ENCODE results near the gene CTPS2.
"Not testable (repeated sequence)": the region's sequence is repeated elsewhere in the genome, so short reads cannot be mapped to it uniquely, and the experiment has no call there.

The CTPS2 gene

DNA sequence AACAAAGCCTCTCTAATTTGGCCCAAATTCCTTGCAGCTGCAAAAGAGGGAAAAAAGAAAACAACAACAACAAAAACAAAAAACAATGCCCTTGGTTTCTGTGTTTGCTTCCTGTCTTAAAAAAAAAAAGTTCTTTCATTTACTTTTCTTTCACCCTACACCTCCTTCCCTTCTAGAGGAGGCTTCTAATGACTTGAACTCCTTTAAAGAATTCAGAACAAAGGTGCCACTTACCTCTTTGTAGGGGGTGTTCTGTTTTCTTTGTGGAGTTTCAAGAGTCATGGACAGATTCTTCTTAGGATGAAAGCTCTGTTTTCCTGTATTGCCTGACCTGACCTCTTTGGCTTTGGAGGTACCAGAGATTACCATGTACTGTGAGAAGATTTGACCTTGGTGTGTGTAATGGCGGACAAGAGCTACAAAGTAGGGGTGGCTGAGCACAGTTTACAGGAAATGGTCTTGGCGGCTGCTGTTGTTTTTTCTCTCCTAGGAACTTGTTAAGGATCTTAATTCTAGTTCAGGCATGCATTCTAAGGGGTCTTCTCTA is 134.9 kb downstream of the CTPS2 start:
- H3K27ac ChIP-seq: no peak overlapping the region
- no peak for TF ChIP-seq ZFX (IDR thresholded peaks at IDR 0.05; ENCODE audit: borderline replicate concordance)
- TF ChIP-seq, protein P1, sequence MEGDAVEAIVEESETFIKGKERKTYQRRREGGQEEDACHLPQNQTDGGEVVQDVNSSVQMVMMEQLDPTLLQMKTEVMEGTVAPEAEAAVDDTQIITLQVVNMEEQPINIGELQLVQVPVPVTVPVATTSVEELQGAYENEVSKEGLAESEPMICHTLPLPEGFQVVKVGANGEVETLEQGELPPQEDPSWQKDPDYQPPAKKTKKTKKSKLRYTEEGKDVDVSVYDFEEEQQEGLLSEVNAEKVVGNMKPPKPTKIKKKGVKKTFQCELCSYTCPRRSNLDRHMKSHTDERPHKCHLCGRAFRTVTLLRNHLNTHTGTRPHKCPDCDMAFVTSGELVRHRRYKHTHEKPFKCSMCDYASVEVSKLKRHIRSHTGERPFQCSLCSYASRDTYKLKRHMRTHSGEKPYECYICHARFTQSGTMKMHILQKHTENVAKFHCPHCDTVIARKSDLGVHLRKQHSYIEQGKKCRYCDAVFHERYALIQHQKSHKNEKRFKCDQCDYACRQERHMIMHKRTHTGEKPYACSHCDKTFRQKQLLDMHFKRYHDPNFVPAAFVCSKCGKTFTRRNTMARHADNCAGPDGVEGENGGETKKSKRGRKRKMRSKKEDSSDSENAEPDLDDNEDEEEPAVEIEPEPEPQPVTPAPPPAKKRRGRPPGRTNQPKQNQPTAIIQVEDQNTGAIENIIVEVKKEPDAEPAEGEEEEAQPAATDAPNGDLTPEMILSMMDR (IDR thresholded peaks at IDR 0.05): no peak

- not testable (repeated sequence) for H3K27ac ChIP-seq
Observed at GRCh38 chrX:16575388-16575787, 137.1 kb downstream of the CTPS2 start.

GRCh38 chrX:16573781-16574180 is 138.7 kb downstream of the CTPS2 start:
- H3K27ac ChIP-seq: no peak overlapping the region
- TF ChIP-seq, protein P1 (IDR thresholded peaks at IDR 0.05): no peak
- no peak for TF ChIP-seq ZFX (IDR thresholded peaks at IDR 0.05; ENCODE audit: borderline replicate concordance)

DNA sequence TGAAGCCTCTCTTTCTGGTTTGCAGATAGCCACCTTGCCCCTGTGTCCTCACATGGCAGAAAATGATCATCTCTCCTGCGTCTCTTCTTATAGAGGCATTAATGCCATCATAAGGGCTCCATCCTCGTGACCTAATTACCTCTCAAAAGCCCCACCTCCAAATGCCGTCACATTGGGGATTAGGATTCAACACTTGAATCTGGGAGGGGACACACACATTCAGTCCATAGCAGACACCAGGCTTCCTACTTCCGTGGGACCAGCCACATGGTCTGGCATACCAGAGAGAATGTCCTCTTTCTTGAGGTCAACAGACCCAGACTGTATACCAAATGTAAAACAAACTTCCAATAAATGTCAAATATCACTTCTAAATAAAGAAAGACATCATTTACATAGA is 144.8 kb downstream of the CTPS2 start:
- no peak for TF ChIP-seq ZFX (IDR thresholded peaks at IDR 0.05; ENCODE audit: borderline replicate concordance)
- TF ChIP-seq, protein P1 (IDR thresholded peaks at IDR 0.05): no peak

GRCh38 chrX:16566571-16566970 is 145.9 kb downstream of the CTPS2 start:
- TF ChIP-seq, protein P1 (IDR thresholded peaks at IDR 0.05): no peak
- no peak for TF ChIP-seq ZFX (IDR thresholded peaks at IDR 0.05; ENCODE audit: borderline replicate concordance)
- no peak overlapping the region for H3K27ac ChIP-seq

More for the DNA sequence above, 144.8 kb downstream of the CTPS2 start:
- H3K27ac ChIP-seq: no peak overlapping the region

GRCh38 chrX:16560173-16560572 is 152.3 kb downstream of the CTPS2 start:
- TF ChIP-seq, protein P1 (IDR thresholded peaks at IDR 0.05): no peak
- TF ChIP-seq ZFX (IDR thresholded peaks at IDR 0.05; ENCODE audit: borderline replicate concordance): no peak
- no peak overlapping the region for H3K27ac ChIP-seq

GRCh38 chrX:16559206-16559619 is 153.3 kb downstream of the CTPS2 start:
- no peak for TF ChIP-seq ZFX (IDR thresholded peaks at IDR 0.05; ENCODE audit: borderline replicate concordance)
- H3K27ac ChIP-seq: no peak overlapping the region

GRCh38 chrX:16558489-16558888 is 154.0 kb downstream of the CTPS2 start:
- no peak overlapping the region for H3K27ac ChIP-seq
- no peak for TF ChIP-seq ZFX (IDR thresholded peaks at IDR 0.05; ENCODE audit: borderline replicate concordance)
- TF ChIP-seq, protein P1 (IDR thresholded peaks at IDR 0.05): no peak

Data from 22Rv1 (cell line).